Activated CD8-positive, alpha-beta T cell treated with anti-CD3 and anti-CD28 coated beads, Interleukin-2, amount 10 ng/mL, durations not matched to agents 7 days and 5 days (primary cell): Measurements from ENCODE around the gene PRG2. TPM values are rescaled to one million over a fixed set of nuclear protein-coding genes. Genes with fewer than 3 reads are reported as not detected.

Experiments
- ATAC-seq: fragments of 150-1000 bp; cut with Tn5 transposase; one replicate; pipeline ENCODE4 v1.10.0; 2021; ENCODE audit warnings: moderate library complexity
- CTCF ChIA-PET: fragments of 350-600 bp; sonication (Branson Sonifier 250); formaldehyde crosslinking; loops from one replicate; lab custom pipeline; 2021; ENCODE audit warnings: antibody characterized with exemption; lab: Charles Lee
- POLR2A ChIA-PET: fragments of 350-600 bp; sonication (Branson Sonifier 250); formaldehyde crosslinking; loops from one replicate; lab custom pipeline; 2021; ENCODE audit warnings: antibody characterized with exemption; lab: Charles Lee
- DNase-seq: peaks from one replicate; pipeline ENCODE4 v3.0.0-alpha.2; 2020
- H3K27ac Mint-ChIP-seq: one replicate; pipeline ENCODE4 v1.8.0; 2021; ENCODE audit warnings: mild to moderate bottlenecking, mixed read lengths
- H3K27me3 Mint-ChIP-seq: one replicate; pipeline ENCODE4 v1.8.0; 2021; ENCODE audit warnings: low read depth, mixed read lengths
- H3K36me3 Mint-ChIP-seq: one replicate; pipeline ENCODE4 v1.8.0; 2021; ENCODE audit warnings: low read depth, mixed read lengths
- H3K4me1 Mint-ChIP-seq: one replicate; pipeline ENCODE4 v1.8.0; 2021; ENCODE audit warnings: low read depth, mixed read lengths
- H3K4me3 Mint-ChIP-seq: one replicate; pipeline ENCODE4 v1.8.0; 2021; ENCODE audit warnings: mild to moderate bottlenecking, mixed read lengths
- H3K9me3 Mint-ChIP-seq: one replicate; pipeline ENCODE4 v1.8.0; 2022; ENCODE audit warnings: mixed read lengths; ENCODE audit not compliant: insufficient read depth
- total RNA-seq, 2 experiments: library from RNA; stranded (reverse); gene quantifications; one replicate each; pipeline ENCODE4 v1.2.3, GENCODE V29; 2021

Gene PRG2
- total RNA-seq, 2 experiments from 2014 or later = 0.26 TPM; not detected in 1

DNA sequence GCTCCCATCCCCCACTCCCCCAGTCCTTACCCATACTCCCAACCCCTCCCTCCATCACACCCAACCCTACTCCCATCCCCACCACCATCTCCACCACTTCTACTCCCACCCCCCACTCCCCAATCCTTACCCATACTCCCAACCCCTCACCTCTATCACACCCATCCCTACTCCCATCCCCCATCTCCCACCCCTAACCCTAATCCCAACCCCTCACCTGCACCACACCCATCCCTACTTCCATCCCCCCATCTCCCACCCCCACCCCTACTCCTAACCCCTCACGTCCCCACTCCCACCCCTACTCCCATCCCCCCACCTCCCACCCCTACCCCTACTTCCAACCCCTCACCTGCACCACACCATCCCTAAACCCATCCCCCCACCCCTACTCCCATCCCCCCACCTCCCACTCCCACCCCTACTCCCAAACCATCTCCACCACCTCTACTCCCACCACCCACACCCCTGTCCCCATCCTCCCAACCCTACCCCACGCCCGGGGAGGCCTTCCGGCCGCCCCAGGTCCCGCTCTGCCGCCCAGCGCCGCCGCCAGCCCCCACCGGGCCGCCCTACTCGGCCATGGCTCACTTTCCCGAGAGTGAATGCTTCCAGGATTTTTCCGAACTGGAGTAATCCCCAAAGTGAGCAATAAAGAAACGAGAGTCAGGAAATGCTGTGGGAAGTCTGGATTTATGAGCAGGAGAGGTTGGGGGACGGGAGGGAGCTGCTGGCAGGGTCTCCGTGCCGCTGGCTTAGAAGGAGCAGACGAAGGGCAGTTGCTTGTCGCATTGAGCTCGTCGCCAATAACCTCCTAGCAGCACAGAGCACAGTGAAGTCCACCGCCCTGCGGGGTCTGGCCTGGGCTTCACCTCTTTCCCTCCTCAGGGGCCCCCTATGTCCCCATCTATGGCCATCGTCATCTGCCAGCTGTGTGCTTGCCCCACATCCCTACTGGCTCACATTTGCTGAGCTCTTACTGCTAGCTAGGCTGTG is 14.1 kb downstream of the PRG2 start:
- no peak for ATAC-seq
- H3K9me3 Mint-ChIP-seq = no peaks in the 10 kb centered on the region
- no peak for DNase-seq
- no peak overlapping the region for H3K4me3 Mint-ChIP-seq
- no peaks in the 10 kb centered on the region for H3K4me1 Mint-ChIP-seq
- ChIA-PET POLR2A (interaction anchor here (0.7 kb wide), 1 partner anchor 268 kb away, joined by 3 read pairs; no protein-coding TSS in a partner anchor), CTCF (no interaction called here)
- peaks cover 5% of the 10 kb centered on the region for H3K27me3 Mint-ChIP-seq
- no peaks in the 10 kb centered on the region for H3K36me3 Mint-ChIP-seq
- no peak overlapping the region for H3K27ac Mint-ChIP-seq

- ATAC-seq (no peak), DNase-seq (no peak)
- H3K4me1 Mint-ChIP-seq = no peaks in the 10 kb centered on the region
- H3K27me3 Mint-ChIP-seq = peaks cover 5% of the 10 kb centered on the region
- no peaks in the 10 kb centered on the region for H3K36me3 Mint-ChIP-seq
- H3K27ac Mint-ChIP-seq = no peak overlapping the region
- ChIA-PET CTCF (no interaction called here), POLR2A (no interaction called here)
- no peaks in the 10 kb centered on the region for H3K9me3 Mint-ChIP-seq
- no peak overlapping the region for H3K4me3 Mint-ChIP-seq
Measured at GRCh38 chr11:57375490-57375889, 15.0 kb downstream of the PRG2 start.

GRCh38 chr11:57374966-57375365 is 15.5 kb downstream of the PRG2 start:
- Mint-ChIP-seq H3K27ac (no peak overlapping the region), H3K36me3 (no peaks in the 10 kb centered on the region), H3K9me3 (no peaks in the 10 kb centered on the region), H3K4me1 (no peaks in the 10 kb centered on the region), H3K4me3 (no peak overlapping the region), H3K27me3 (peaks cover 3% of the 10 kb centered on the region)
- no peak for ATAC-seq
- no peak for DNase-seq
- POLR2A ChIA-PET = no interaction called here
- CTCF ChIA-PET = no interaction called here

DNA sequence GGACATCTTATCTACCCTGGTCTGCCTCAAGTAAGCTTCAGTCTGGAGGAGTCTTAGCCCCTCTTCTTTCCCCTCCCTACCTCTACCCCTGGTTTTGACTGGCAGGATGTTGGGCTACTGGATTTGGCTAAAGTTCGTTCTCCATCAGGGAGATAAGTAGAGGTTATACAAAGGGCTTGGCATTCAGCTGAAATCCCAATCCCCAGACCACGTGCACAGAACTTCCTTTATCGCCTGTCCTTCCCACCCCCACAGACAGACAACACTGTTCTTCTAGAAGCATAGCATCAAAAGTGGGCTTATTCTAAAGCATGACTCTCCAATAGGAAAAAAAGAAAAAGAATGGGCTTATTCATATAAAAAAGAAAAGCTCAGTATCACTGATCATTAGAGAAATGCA is 17.3 kb downstream of the PRG2 start:
- Mint-ChIP-seq H3K36me3 (no peaks in the 10 kb centered on the region), H3K4me3 (no peak overlapping the region), H3K27ac (no peak overlapping the region), H3K4me1 (no peaks in the 10 kb centered on the region), H3K9me3 (no peaks in the 10 kb centered on the region), H3K27me3 (peaks cover 3% of the 10 kb centered on the region)
- no peak for DNase-seq
- no peak for ATAC-seq
- ChIA-PET POLR2A (no interaction called here), CTCF (interaction anchor here (1.1 kb wide), 1 partner anchor 120 kb away, joined by 3 read pairs; no protein-coding TSS in a partner anchor)

DNA sequence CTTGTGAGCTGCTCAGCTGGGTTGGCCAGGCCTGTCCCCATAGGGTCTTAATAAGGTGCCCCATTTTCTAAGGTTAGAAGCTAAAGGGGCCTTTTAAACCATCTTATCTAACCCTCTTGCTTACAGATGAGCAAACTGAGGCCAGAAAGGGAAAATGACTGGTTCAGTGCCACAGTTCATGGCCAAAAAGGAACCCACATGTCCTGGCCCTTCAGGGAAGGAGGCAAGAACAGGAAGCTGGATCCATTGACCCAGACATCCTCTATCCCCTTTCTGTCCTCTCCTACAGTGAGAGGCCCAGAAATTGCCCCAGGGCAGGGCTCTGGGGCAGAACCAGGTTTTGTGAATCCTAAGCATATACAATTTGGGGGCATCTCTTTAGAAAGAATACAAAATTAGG is 19.5 kb downstream of the PRG2 start:
- ChIA-PET CTCF (no interaction called here), POLR2A (no interaction called here)
- ATAC-seq (no peak), DNase-seq (no peak)
- no peaks in the 10 kb centered on the region for H3K9me3 Mint-ChIP-seq
- H3K27me3 Mint-ChIP-seq = no peaks in the 10 kb centered on the region
- H3K27ac Mint-ChIP-seq = no peak overlapping the region
- H3K36me3 Mint-ChIP-seq = no peaks in the 10 kb centered on the region
- H3K4me1 Mint-ChIP-seq = no peaks in the 10 kb centered on the region
- H3K4me3 Mint-ChIP-seq = no peak overlapping the region

- POLR2A ChIA-PET = no interaction called here
- H3K27ac Mint-ChIP-seq = no peak overlapping the region
- H3K27me3 Mint-ChIP-seq = no peaks in the 10 kb centered on the region
- ATAC-seq = no peak
- no peaks in the 10 kb centered on the region for H3K9me3 Mint-ChIP-seq
- CTCF ChIA-PET = no interaction called here
- DNase-seq = no peak
- no peaks in the 10 kb centered on the region for H3K4me1 Mint-ChIP-seq
- no peaks in the 10 kb centered on the region for H3K36me3 Mint-ChIP-seq
- H3K4me3 Mint-ChIP-seq = no peak overlapping the region
Measured at GRCh38 chr11:57370251-57370650, 20.2 kb downstream of the PRG2 start.

DNA sequence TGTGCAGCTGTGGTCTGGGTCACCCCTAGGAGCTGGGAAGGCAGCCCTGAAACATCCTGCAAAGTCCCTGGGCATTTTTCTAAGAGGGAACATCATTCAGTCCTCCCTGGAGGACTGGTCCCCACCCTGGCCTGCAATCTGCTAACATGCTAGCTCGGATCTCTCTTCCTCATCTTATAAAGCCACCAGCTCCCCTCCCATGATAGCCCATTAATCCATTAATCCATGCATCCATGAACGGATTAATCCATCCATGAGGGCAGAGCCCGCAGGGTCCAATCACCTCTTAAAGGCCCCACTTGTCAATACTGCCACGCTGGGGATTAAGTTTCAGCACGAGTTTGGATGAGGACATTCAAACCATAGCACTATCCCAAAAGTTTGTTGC is 21.6 kb downstream of the PRG2 start:
- no peak for ATAC-seq
- ChIA-PET POLR2A (no interaction called here), CTCF (no interaction called here)
- Mint-ChIP-seq H3K36me3 (no peaks in the 10 kb centered on the region), H3K27ac (no peak overlapping the region), H3K9me3 (no peaks in the 10 kb centered on the region), H3K4me3 (no peak overlapping the region), H3K4me1 (no peaks in the 10 kb centered on the region), H3K27me3 (no peaks in the 10 kb centered on the region)
- no peak for DNase-seq

GRCh38 chr11:57368106-57368844 is 22.2 kb downstream of the PRG2 start:
- POLR2A ChIA-PET = no interaction called here
- Mint-ChIP-seq H3K36me3 (no peaks in the 10 kb centered on the region), H3K27me3 (no peaks in the 10 kb centered on the region), H3K27ac (no peak overlapping the region), H3K4me1 (no peaks in the 10 kb centered on the region), H3K9me3 (no peaks in the 10 kb centered on the region), H3K4me3 (no peak overlapping the region)
- ATAC-seq (no peak), DNase-seq (no peak)
- CTCF ChIA-PET = no interaction called here

DNA sequence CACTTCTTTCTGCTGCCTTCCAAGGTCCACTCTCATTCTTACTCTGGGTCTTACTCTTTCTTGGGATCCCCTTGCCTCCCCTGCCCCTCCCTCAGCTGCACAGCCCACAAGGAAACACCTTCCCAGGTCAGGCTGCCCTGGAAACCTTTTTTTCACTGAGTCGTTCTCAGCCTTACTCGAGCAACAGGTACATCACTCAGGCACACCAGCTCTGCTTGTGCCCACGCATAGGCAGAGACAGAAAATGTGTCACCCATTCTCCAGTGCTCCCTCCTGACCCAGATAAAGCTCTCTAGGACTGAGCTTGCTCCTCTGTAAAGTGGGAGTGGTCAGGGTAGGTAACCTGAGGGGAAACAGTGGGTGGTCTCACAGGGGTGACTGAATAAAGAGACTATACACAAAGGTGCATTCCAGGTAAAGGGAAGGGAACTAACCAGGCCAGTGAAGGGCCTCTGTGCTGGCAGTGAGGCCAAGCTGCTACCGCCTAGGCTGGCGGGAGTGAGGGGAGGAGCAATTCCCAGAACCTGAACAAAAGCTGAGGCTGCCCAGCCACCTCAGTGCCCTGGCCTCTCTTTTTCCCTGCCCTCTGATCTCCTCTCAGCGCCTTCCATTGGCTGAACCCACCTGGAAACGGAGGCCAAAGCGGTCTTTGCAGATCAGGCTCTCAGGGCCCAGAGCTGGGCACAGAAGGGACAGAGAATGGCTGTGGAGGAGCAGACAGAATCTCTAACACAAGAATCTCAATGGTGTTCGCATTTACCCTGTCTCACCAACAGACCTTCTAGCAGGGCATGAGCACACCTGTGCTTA is 25.4 kb downstream of the PRG2 start:
- CTCF ChIA-PET = no interaction called here
- no peaks in the 10 kb centered on the region for H3K4me1 Mint-ChIP-seq
- no peak overlapping the region for H3K4me3 Mint-ChIP-seq
- H3K27me3 Mint-ChIP-seq = peaks cover 3% of the 10 kb centered on the region
- no peaks in the 10 kb centered on the region for H3K9me3 Mint-ChIP-seq
- POLR2A ChIA-PET = no interaction called here
- no peaks in the 10 kb centered on the region for H3K36me3 Mint-ChIP-seq
- DNase-seq = no peak
- ATAC-seq = no peak
- peak overlapping the region; percentile 33 for H3K27ac Mint-ChIP-seq

GRCh38 chr11:57363131-57364080 is 27.0 kb downstream of the PRG2 start:
- DNase-seq (no peak), ATAC-seq (no peak)
- no peak overlapping the region for H3K27ac Mint-ChIP-seq
- ChIA-PET POLR2A (no interaction called here), CTCF (interaction anchor here (1.1 to 1.9 kb wide), 4 partner anchors 15 to 130 kb away, joined by 3 to 5 read pairs (median 3); no protein-coding TSS in a partner anchor)
- H3K9me3 Mint-ChIP-seq = no peaks in the 10 kb centered on the region
- peaks cover 3% of the 10 kb centered on the region for H3K27me3 Mint-ChIP-seq
- H3K4me3 Mint-ChIP-seq = no peak overlapping the region
- H3K36me3 Mint-ChIP-seq = no peaks in the 10 kb centered on the region
- no peaks in the 10 kb centered on the region for H3K4me1 Mint-ChIP-seq
